GM12878 (cell line): ENCODE results near the gene CDK5RAP3. TPM values are rescaled to one million over a fixed set of nuclear protein-coding genes. Genes with fewer than 3 reads are reported as not detected.
A peak's percentile ranks its signal among the peaks of the same experiment; 100 is the strongest.

Experiments used
- ATAC-seq: fragments of 200-7000 bp; cut with Tn5 transposase; 3 replicates; pipeline ENCODE4 v1.9.1; 2020; ENCODE audit warnings: mild to moderate bottlenecking, moderate library complexity
- BruUV-seq: library from RNA; stranded (reverse); fragments of 400-500 nt; replicated peaks from 2 replicates; lab custom pipeline; 2021; lab: Mats Ljungman, UMichigan
- CTCF ChIA-PET: fragments of 300-600 bp; sonication (Branson Sonifier 250); formaldehyde crosslinking; extraction: SDS; loops from one replicate; lab custom pipeline; 2021; ENCODE audit warnings: inconsistent platforms; lab: Yijun Ruan, JAX
- POLR2A ChIA-PET: fragments of 350-600 bp; formaldehyde crosslinking; extraction: SDS; loops from one replicate; lab custom pipeline; 2021; ENCODE audit warnings: inconsistent platforms; lab: Charles Lee
- RAD21 ChIA-PET: fragments of 300-600 bp; sonication (Branson Sonifier 250); formaldehyde crosslinking; loops from one replicate; lab custom pipeline; 2023; ENCODE audit warnings: antibody characterized with exemption; ENCODE audit not compliant: unreplicated experiment; lab: Charles Lee
- SMC1A ChIA-PET: fragments of 300-600 bp; sonication (Branson Sonifier 250); formaldehyde crosslinking; loops from one replicate; lab custom pipeline; 2023; ENCODE audit not compliant: unreplicated experiment, uncharacterized antibody; lab: Charles Lee
- DNase-seq: peaks from one replicate; pipeline ENCODE4 v3.0.0-alpha.2; 2011; ENCODE audit warnings: low read depth, low spot score
- FAIRE-seq: peaks from 3 replicates; lab custom pipeline; 2011; peaks lifted over from hg19 to GRCh38; lab: Jason Lieb, UNC
- H2AFZ ChIP-seq: 2 replicates; pipeline ENCODE4 v1.6.0; 2011; ENCODE audit warnings: low read depth, low read length, control low read depth; ENCODE audit not compliant: control insufficient read depth
- H3K27ac ChIP-seq: 2 replicates; pipeline ENCODE4 v1.5.1; 2011; ENCODE audit warnings: control low read depth; ENCODE audit not compliant: control insufficient read depth, insufficient read depth
- H3K27me3 ChIP-seq, 2 experiments: replicated peaks in 1 of 2; 2 replicates each; pipeline versions ENCODE4 v1.6.0 to v1.6.1; 2011; ENCODE audit warnings: low read length in 1 of 2; ENCODE audit not compliant: control insufficient read depth in 2 of 2, insufficient read depth in 2 of 2
- H3K36me3 ChIP-seq, 2 experiments: 2 replicates each; pipeline ENCODE4 v1.5.1; 2011; ENCODE audit warnings: low read length in 1 of 2; ENCODE audit not compliant: control insufficient read depth in 2 of 2, insufficient read depth in 2 of 2
- H3K4me1 ChIP-seq: 2 replicates; pipeline ENCODE4 v1.6.1; 2011; ENCODE audit warnings: mild to moderate bottlenecking, low read length, moderate library complexity, mixed read lengths; ENCODE audit not compliant: control insufficient read depth, insufficient read depth
- H3K4me2 ChIP-seq: 2 replicates; pipeline ENCODE4 v1.6.0; 2011; ENCODE audit warnings: control low read depth; ENCODE audit not compliant: control insufficient read depth, insufficient read depth
- H3K4me3 ChIP-seq: fragments of 200-600 bp; sonication (generic); 2 replicates; pipeline ENCODE4 v1.5.1; 2016
- H3K79me2 ChIP-seq: 2 replicates; pipeline ENCODE4 v1.6.0; 2011; ENCODE audit warnings: low read length; ENCODE audit not compliant: control insufficient read depth, insufficient read depth
- H3K9ac ChIP-seq: 2 replicates; pipeline ENCODE4 v1.8.0; 2011; ENCODE audit warnings: low read length, control low read depth, mixed read lengths; ENCODE audit not compliant: control insufficient read depth, insufficient read depth
- H3K9me3 ChIP-seq: replicated peaks from 3 replicates; pipeline ENCODE4 v1.5.1; 2011; ENCODE audit warnings: mild to moderate bottlenecking, low read length; ENCODE audit not compliant: control insufficient read depth, insufficient read depth
- H4K20me1 ChIP-seq: 2 replicates; pipeline ENCODE4 v1.6.0; 2011; ENCODE audit not compliant: control insufficient read depth, insufficient read depth
- BACH1 ChIP-seq: fragments of 450-650 bp; IDR thresholded peaks from 2 replicates; pipeline ENCODE4 v1.6.1; 2017; ENCODE audit warnings: mild to moderate bottlenecking, borderline replicate concordance
- BHLHE40 ChIP-seq, 2 experiments: fragments of 450-650 bp in 1 of 2; IDR thresholded peaks; 2 replicates each; pipeline ENCODE4 v1.6.1; 2011 to 2017; ENCODE audit warnings: low read depth in 2 of 2, borderline replicate concordance in 1 of 2, improper control_type of control experiment in 1 of 2, low read length in 1 of 2, mild to moderate bottlenecking in 1 of 2
- E4F1 ChIP-seq: fragments of 450-650 bp; IDR thresholded peaks from 2 replicates; pipeline ENCODE4 v1.6.1; 2018; ENCODE audit warnings: borderline replicate concordance, mild to moderate bottlenecking; ENCODE audit not compliant: partially characterized antibody
- HDGF ChIP-seq: fragments of 450-650 bp; IDR thresholded peaks from 2 replicates; pipeline ENCODE4 v1.6.1; 2016; ENCODE audit warnings: antibody characterized with exemption
- IKZF1 ChIP-seq: fragments of 450-650 bp; conservative IDR thresholded peaks from 2 replicates; pipeline ENCODE4 v1.6.1; 2017; ENCODE audit warnings: antibody characterized with exemption, mild to moderate bottlenecking
- IKZF2 ChIP-seq, 2 experiments: fragments of 450-650 bp; IDR thresholded peaks; 2 replicates each; pipeline ENCODE4 v1.6.1; 2017; ENCODE audit warnings: mild to moderate bottlenecking in 2 of 2, moderate library complexity in 2 of 2
- IRF4 ChIP-seq: IDR thresholded peaks from 2 replicates; pipeline ENCODE4 v1.6.1; 2011; ENCODE audit warnings: low read depth, low read length
- MTA2 ChIP-seq: fragments of 450-650 bp; IDR thresholded peaks from 2 replicates; pipeline ENCODE4 v1.6.1; 2016; ENCODE audit warnings: low read depth, mild to moderate bottlenecking, moderate library complexity
- NBN ChIP-seq: fragments of 450-650 bp; IDR thresholded peaks from 2 replicates; pipeline ENCODE4 v1.6.1; 2016
- POLR2A ChIP-seq: IDR thresholded peaks from 2 replicates; pipeline ENCODE4 v1.6.1; 2011; ENCODE audit warnings: low read depth, mild to moderate bottlenecking, low read length
- RBBP5 ChIP-seq: fragments of 200-600 bp; sonication (generic); conservative IDR thresholded peaks from 2 replicates; pipeline ENCODE4 v1.6.1; 2016
- STAT3 ChIP-seq: IDR thresholded peaks from 2 replicates; pipeline ENCODE4 v1.6.1; 2011; ENCODE audit warnings: low read depth, low read length, improper control_type of control experiment
- TCF12 ChIP-seq: IDR thresholded peaks from 2 replicates; pipeline ENCODE4 v1.6.1; 2011; ENCODE audit warnings: low read depth, mild to moderate bottlenecking, low read length
- WRNIP1 ChIP-seq: IDR thresholded peaks from 2 replicates; pipeline ENCODE4 v1.6.1; 2011; ENCODE audit warnings: low read depth, low read length, improper control_type of control experiment, borderline replicate concordance
- ZBTB4 ChIP-seq: fragments of 450-650 bp; formaldehyde crosslinking; IDR thresholded peaks from 2 replicates; pipeline ENCODE4 v1.4.0; 2022; ENCODE audit warnings: mild to moderate bottlenecking, moderate library complexity
- ZNF217 ChIP-seq: fragments of 450-650 bp; IDR thresholded peaks from 2 replicates; pipeline ENCODE4 v1.6.1; 2017; ENCODE audit warnings: antibody characterized with exemption, mild to moderate bottlenecking
- WGBS: methylation state at CpG from one replicate; pipeline ENCODE4 v1.1.6; 2016; ENCODE audit warnings: low lambda C conversion rate; ENCODE audit not compliant: insufficient replicate concordance, insufficient coverage; ENCODE audit errors: missing lambda C conversion rate; 5-methylcytosine and 5-hydroxymethylcytosine counted together
- in situ Hi-C: fragments of 300-500 bp; cut with MboI; formaldehyde crosslinking; loops from 9 replicates; pipeline ENCODE4 v1.14.3; 2018; ENCODE audit warnings: mixed read lengths
- intact Hi-C: fragments of 100-400 bp; cut with micrococcal nuclease; formaldehyde crosslinking; loops from one replicate; pipeline ENCODE4 v1.14.2; 2022; ENCODE audit not compliant: unreplicated experiment
- polyA plus RNA-seq, 11 experiments: library from polyadenylated mRNA; depleted of rRNA in 4 of 11; unstranded in 6 of 11; stranded (reverse) in 5 of 11; fragments of >200 nt; fragmentation: Nextera tagmentation in 4 of 11; fragmentation: Illumina TruSeq in 1 of 11; extraction: Ambion mirVana in 4 of 11; extraction: Trizol in 1 of 11; gene quantifications; 1 replicate in 1 of 11; 2 replicates in 10 of 11; pipeline versions ENCODE4 v1.2.1 to v1.2.3, GENCODE V29; 2011 to 2016; ENCODE audit warnings: inconsistent platforms in 2 of 11, missing spikeins in 2 of 11, low read depth in 1 of 11
- total RNA-seq, 4 experiments: library from RNA; depleted of rRNA in 3 of 4; stranded (reverse); fragments of >200 nt in 3 of 4; fragmentation: Illumina TruSeq in 1 of 4; extraction: Trizol in 1 of 4; gene quantifications; 2 replicates each; pipeline versions ENCODE4 v1.2.1 to v1.2.3, GENCODE V29; 2013 to 2021

Gene CDK5RAP3
- total and polyA plus RNA-seq, 10 of the 15 experiments (the other 5 are each of a cell fraction or from before 2014, with no cell fraction given): 69.4 to 237 (median 160) TPM

- in situ Hi-C loops: no loop called here
- FAIRE-seq (no peak), DNase-seq (no peak), ATAC-seq (peak; percentile 44)
- Histone ChIP-seq H3K9me3 (no peaks in the 10 kb centered on the region), H3K4me2 (peak overlapping the region; percentile 11), H3K79me2 (no peaks in the 10 kb centered on the region), H3K36me3 (no peaks in the 10 kb centered on the region; a peak in 1 of 4 replicates), H3K4me1 (peaks cover 49% of the 10 kb centered on the region), H2AFZ (peak overlapping the region; percentile 45), H3K27me3 (no peaks in the 10 kb centered on the region), H4K20me1 (no peaks in the 10 kb centered on the region), H3K27ac (peak overlapping the region; percentile 85), H3K4me3 (no peak overlapping the region), H3K9ac (no peak overlapping the region)
- intact Hi-C loops: no loop called here
- BruUV-seq: no TSS peak
- ChIA-PET CTCF (interaction anchor here (1.5 to 8.5 kb wide), 12 partner anchors 8 to 162 kb away, joined by 7 to 59 read pairs (median 12); partner anchors contain the start of genes CDK5RAP3, PNPO and SCRN2), POLR2A (interaction anchor here (0.6 to 2.8 kb wide), 12 partner anchors 8 to 327 kb away, joined by 3 to 17 read pairs (median 6); partner anchors contain the start of genes CDK5RAP3 and PNPO), RAD21 (interaction anchor here (0.7 to 4.8 kb wide), 12 partner anchors 8 to 425 kb away, joined by 3 to 54 read pairs (median 6); partner anchors contain the start of genes CDK5RAP3 and SNX11), SMC1A (interaction anchor here (0.8 to 9.5 kb wide), 14 partner anchors 9 to 163 kb away, joined by 3 to 97 read pairs (median 4); partner anchors contain the start of genes CDK5RAP3 and SCRN2)
- WGBS: 47% methylated on average over 13 of the region's 17 CpGs
- TF ChIP-seq BHLHE40 (IDR thresholded peaks at IDR 0.05; ENCODE audit: borderline replicate concordance in 1 of 2, low read depth in 2 of 2, low read length in 1 of 2): no peak
- 0 out of 2 replicates have a peak, but pooled peaks have one; percentile 25 for TF ChIP-seq TCF12
- TF ChIP-seq MTA2: peak; percentile 49
- TF ChIP-seq STAT3: no peak
- no peak for TF ChIP-seq IRF4
- peak; percentile 12 for TF ChIP-seq E4F1
- TF ChIP-seq ZBTB4 (CRISPR knock-in tag): no peak
- peak; percentile 91 for TF ChIP-seq HDGF
- TF ChIP-seq RBBP5: no peak
- TF ChIP-seq BACH1: 0 out of 2 replicates have a peak, but pooled peaks have one; percentile 13
- no peak for TF ChIP-seq WRNIP1
- peak; percentile 72 for TF ChIP-seq NBN
- TF ChIP-seq IKZF2 (IDR thresholded peaks at IDR 0.05): peak; percentile 49 to 76; a peak in 2 of 4 replicates
- TF ChIP-seq ZNF217: no peak
- TF ChIP-seq POLR2A: no peak
- peak; percentile 22; the same call in 1 of the 2 replicates for TF ChIP-seq IKZF1
Observed at GRCh38 chr17:48003417-48004151, 32.7 kb downstream of the CDK5RAP3 start.
